ENCODE measurements around the gene GALNT11.

- TF ChIP-seq EZH2 (IDR thresholded peaks at IDR 0.05; ENCODE audit: insufficient read depth, poor library complexity, severe bottlenecking) (no peak), EZH2phosphoT487 (IDR thresholded peaks at IDR 0.05; ENCODE audit: insufficient read depth, low read depth) (no peak)
Observed at GRCh38 chr7:151982806-151983205, 42.7 kb upstream of the GALNT11 start.
